Loucy (cell line): ENCODE measurements around the gene ZNF432.
A peak's percentile ranks its signal among the peaks of the same experiment; 100 is the strongest.

Experiments used
- H2AFZ ChIP-seq: fragments of 200-600 bp; sonication (generic); 2 replicates; pipeline ENCODE4 v1.6.0; 2016; ENCODE audit warnings: antibody characterized with exemption, mild to moderate bottlenecking, low read length, moderate library complexity
- H3F3A ChIP-seq: fragments of 200-600 bp; 2 replicates; pipeline ENCODE4 v1.6.0; 2016; ENCODE audit warnings: antibody characterized with exemption, low read depth, mild to moderate bottlenecking
- H3K27me3 ChIP-seq: fragments of 200-600 bp; sonication (generic); 2 replicates; pipeline ENCODE4 v1.6.1; 2014; ENCODE audit warnings: low read length, mild to moderate bottlenecking; ENCODE audit not compliant: insufficient read depth, poor library complexity, severe bottlenecking
- H3K36me3 ChIP-seq: fragments of 200-600 bp; sonication (generic); 2 replicates; pipeline ENCODE4 v1.6.1; 2016; ENCODE audit warnings: low read length; ENCODE audit not compliant: insufficient read depth
- H3K4me1 ChIP-seq: fragments of 200-600 bp; sonication (generic); 2 replicates; pipeline ENCODE4 v1.5.1; 2014; ENCODE audit warnings: low read length, mild to moderate bottlenecking; ENCODE audit not compliant: insufficient read depth, poor library complexity, severe bottlenecking
- H3K4me2 ChIP-seq: fragments of 200-600 bp; sonication (generic); 2 replicates; pipeline ENCODE4 v1.6.0; 2014; ENCODE audit warnings: antibody characterized with exemption, low read length, low read depth, mild to moderate bottlenecking; ENCODE audit not compliant: poor library complexity, severe bottlenecking
- H3K4me3 ChIP-seq: fragments of 200-600 bp; sonication (generic); 2 replicates; pipeline ENCODE4 v1.5.1; 2014; ENCODE audit warnings: low read length, mild to moderate bottlenecking, mixed read lengths; ENCODE audit not compliant: poor library complexity, severe bottlenecking
- H3K79me2 ChIP-seq: fragments of 200-600 bp; sonication (generic); 2 replicates; pipeline ENCODE4 v1.6.1; 2014; ENCODE audit warnings: low read length; ENCODE audit not compliant: insufficient read depth
- H3K9ac ChIP-seq: fragments of 200-600 bp; sonication (generic); 2 replicates; pipeline ENCODE4 v1.6.0; 2014; ENCODE audit warnings: mild to moderate bottlenecking, low read depth, low read length, moderate library complexity; ENCODE audit not compliant: poor library complexity, severe bottlenecking
- H3K9me2 ChIP-seq: fragments of 200-600 bp; sonication (generic); replicated peaks from 2 replicates; pipeline ENCODE4 v1.6.1; 2016; ENCODE audit warnings: low read depth, low read length, mixed read lengths
- H3K9me3 ChIP-seq: fragments of 200-600 bp; sonication (generic); 2 replicates; pipeline ENCODE4 v1.6.1; 2014; ENCODE audit warnings: mild to moderate bottlenecking, antibody characterized with exemption, low read length, low read depth; ENCODE audit not compliant: insufficient read depth
- H4K20me1 ChIP-seq: fragments of 200-600 bp; sonication (generic); 2 replicates; pipeline ENCODE4 v1.6.0; 2014; ENCODE audit warnings: antibody characterized with exemption, low read length, mild to moderate bottlenecking; ENCODE audit not compliant: insufficient read depth, poor library complexity, severe bottlenecking
- CTCF ChIP-seq: fragments of 200-600 bp; sonication (generic); conservative IDR thresholded peaks from 2 replicates; pipeline ENCODE4 v1.5.1; 2014; ENCODE audit warnings: mild to moderate bottlenecking, antibody characterized with exemption, low read length
- EZH2phosphoT487 ChIP-seq: fragments of 200-600 bp; IDR thresholded peaks from 2 replicates; pipeline ENCODE4 v1.6.1; 2018; ENCODE audit warnings: antibody characterized with exemption, mild to moderate bottlenecking, moderate library complexity, borderline replicate concordance

ZNF432 gene

GRCh38 chr19:52039169-52039568 is 9.5 kb downstream of the ZNF432 start:
- no peaks in the 10 kb centered on the region; the same call in 1 of the 2 replicates for H3K79me2 ChIP-seq
- no peaks in the 10 kb centered on the region for H3K27me3 ChIP-seq
- H2AFZ ChIP-seq, result no peak overlapping the region
- H4K20me1 ChIP-seq, result no peaks in the 10 kb centered on the region
- H3K36me3 ChIP-seq, result peaks cover 70% of the 10 kb centered on the region
- H3K4me3 ChIP-seq, result no peak overlapping the region
- H3K4me2 ChIP-seq, result no peak overlapping the region
- peaks cover 17% of the 10 kb centered on the region for H3K9me3 ChIP-seq
- no peaks in the 10 kb centered on the region for H3F3A ChIP-seq
- no peaks in the 10 kb centered on the region for H3K9me2 ChIP-seq
- H3K9ac ChIP-seq, result no peak overlapping the region
- H3K4me1 ChIP-seq, result peaks cover 9% of the 10 kb centered on the region
- TF ChIP-seq EZH2phosphoT487, result no peak
- no peak for TF ChIP-seq CTCF

- Histone ChIP-seq H3K36me3 (peaks cover 55% of the 10 kb centered on the region), H4K20me1 (no peaks in the 10 kb centered on the region), H3F3A (no peaks in the 10 kb centered on the region; the same call in 1 of the 2 replicates), H3K4me2 (no peak overlapping the region), H3K9me2 (no peaks in the 10 kb centered on the region), H3K9me3 (peaks cover 31% of the 10 kb centered on the region), H3K27me3 (no peaks in the 10 kb centered on the region), H3K79me2 (no peaks in the 10 kb centered on the region), H3K9ac (no peak overlapping the region), H2AFZ (no peak overlapping the region), H3K4me3 (no peak overlapping the region), H3K4me1 (peaks cover under 1% of the 10 kb centered on the region)
- no peak for TF ChIP-seq EZH2phosphoT487
- no peak for TF ChIP-seq CTCF
Observed at GRCh38 chr19:52034051-52034728, 14.4 kb downstream of the ZNF432 start.

GRCh38 chr19:52028780-52029123 is 19.9 kb downstream of the ZNF432 start:
- H3K79me2 ChIP-seq, result peaks cover 38% of the 10 kb centered on the region
- H2AFZ ChIP-seq, result peak overlapping the region; percentile 100

More at GRCh38 chr19:52028780-52029123, 19.9 kb downstream of the ZNF432 start:
- H3K4me2 ChIP-seq, result peak overlapping the region; percentile 89
- no peaks in the 10 kb centered on the region for H3K9me2 ChIP-seq
- no peaks in the 10 kb centered on the region for H4K20me1 ChIP-seq
- H3K9me3 ChIP-seq, result peaks cover 11% of the 10 kb centered on the region; the same call in 1 of the 2 replicates
- peaks cover 21% of the 10 kb centered on the region for H3K36me3 ChIP-seq
- H3K27me3 ChIP-seq, result no peaks in the 10 kb centered on the region
- no peaks in the 10 kb centered on the region; the same call in 1 of the 2 replicates for H3F3A ChIP-seq
- peak overlapping the region; percentile 91 for H3K9ac ChIP-seq
- peak overlapping the region; percentile 98 for H3K4me3 ChIP-seq
- TF ChIP-seq CTCF (no peak), EZH2phosphoT487 (no peak)
- H3K4me1 ChIP-seq, result peaks cover 14% of the 10 kb centered on the region
